Stomach (tissue), 4 donors: ENCODE measurements around the gene XYLT1.

Experiments used
- POLR2AphosphoS5 ChIP-seq, 3 donors: sonication (generic); formaldehyde crosslinking; IDR thresholded peaks; one replicate each; pipeline ENCODE4 v1.6.1; 2016; ENCODE audit warnings: antibody characterized with exemption in 3 of 3
- TF ChIP-seq, protein P1 (sequence below), 7 experiments: fragments of 450-650 bp in 4 of 7; fragments of 200-600 bp in 3 of 7; sonication (generic) in 3 of 7; IDR thresholded peaks; one replicate each; pipeline ENCODE4 v1.5.1; 2016 to 2019; ENCODE audit warnings: antibody characterized with exemption in 7 of 7, control low read depth in 2 of 7, mild to moderate bottlenecking in 1 of 7

GRCh38 chr16:17304491-17305119, 166.2 kb downstream of the XYLT1 start:
- TF ChIP-seq, protein P1, sequence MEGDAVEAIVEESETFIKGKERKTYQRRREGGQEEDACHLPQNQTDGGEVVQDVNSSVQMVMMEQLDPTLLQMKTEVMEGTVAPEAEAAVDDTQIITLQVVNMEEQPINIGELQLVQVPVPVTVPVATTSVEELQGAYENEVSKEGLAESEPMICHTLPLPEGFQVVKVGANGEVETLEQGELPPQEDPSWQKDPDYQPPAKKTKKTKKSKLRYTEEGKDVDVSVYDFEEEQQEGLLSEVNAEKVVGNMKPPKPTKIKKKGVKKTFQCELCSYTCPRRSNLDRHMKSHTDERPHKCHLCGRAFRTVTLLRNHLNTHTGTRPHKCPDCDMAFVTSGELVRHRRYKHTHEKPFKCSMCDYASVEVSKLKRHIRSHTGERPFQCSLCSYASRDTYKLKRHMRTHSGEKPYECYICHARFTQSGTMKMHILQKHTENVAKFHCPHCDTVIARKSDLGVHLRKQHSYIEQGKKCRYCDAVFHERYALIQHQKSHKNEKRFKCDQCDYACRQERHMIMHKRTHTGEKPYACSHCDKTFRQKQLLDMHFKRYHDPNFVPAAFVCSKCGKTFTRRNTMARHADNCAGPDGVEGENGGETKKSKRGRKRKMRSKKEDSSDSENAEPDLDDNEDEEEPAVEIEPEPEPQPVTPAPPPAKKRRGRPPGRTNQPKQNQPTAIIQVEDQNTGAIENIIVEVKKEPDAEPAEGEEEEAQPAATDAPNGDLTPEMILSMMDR (IDR thresholded peaks at IDR 0.05), result no peak
- peak; percentile 21 to 59 (median 36) for TF ChIP-seq POLR2AphosphoS5 (IDR thresholded peaks at IDR 0.05)
